Endothelial cell of umbilical vein (primary cell): Measurements from ENCODE around the gene GRWD1.

Experiments
- CTCF ChIP-seq, 2 donors: IDR thresholded peaks; 1 replicate in 1 of 2; 2 replicates in 1 of 2; pipeline ENCODE4 v1.5.1; 2011; ENCODE audit warnings: low read length in 2 of 2, mild to moderate bottlenecking in 2 of 2, moderate library complexity in 2 of 2, control low read depth in 1 of 2, inconsistent platforms in 1 of 2, low read depth in 1 of 2; ENCODE audit not compliant: insufficient read depth in 1 of 2; ENCODE audit errors: extremely low read depth in 1 of 2
- MAX ChIP-seq: IDR thresholded peaks from 2 replicates; pipeline ENCODE4 v1.6.1; 2011; ENCODE audit not compliant: insufficient read depth, insufficient read length
- MYC ChIP-seq: IDR thresholded peaks from one replicate; pipeline ENCODE4 v1.6.1; 2011; ENCODE audit warnings: mild to moderate bottlenecking, low read depth, low read length
- POLR2A ChIP-seq: IDR thresholded peaks from 2 replicates; pipeline ENCODE4 v1.6.1; 2012; ENCODE audit warnings: low read depth, mild to moderate bottlenecking, control low read depth, low read length
- POLR2AphosphoS5 ChIP-seq: IDR thresholded peaks from 2 replicates; pipeline ENCODE4 v1.6.1; 2012; ENCODE audit warnings: low read depth, mild to moderate bottlenecking, control low read depth, low read length, moderate library complexity; ENCODE audit not compliant: insufficient read depth

GRCh38 chr19:48441360-48442050 is 4.3 kb upstream of the GRWD1 start:
- TF ChIP-seq CTCF (IDR thresholded peaks at IDR 0.05; ENCODE audit: extremely low read depth in 1 of 2, insufficient read depth in 1 of 2, low read depth in 1 of 2, low read length in 2 of 2), result no peak
- TF ChIP-seq POLR2A, result no peak
- no peak for TF ChIP-seq MYC
- no peak for TF ChIP-seq POLR2AphosphoS5
- TF ChIP-seq MAX, result no peak
